GM12878 (cell line): ENCODE results near the gene REM2.

Source experiments
- CHD2 ChIP-seq: IDR thresholded peaks from 2 replicates; pipeline ENCODE4 v1.6.1; 2011; ENCODE audit warnings: low read depth, low read length, improper control_type of control experiment, borderline replicate concordance
- CREB1 ChIP-seq: IDR thresholded peaks from 2 replicates; pipeline ENCODE4 v1.6.1; 2012; ENCODE audit warnings: low read depth, mild to moderate bottlenecking, inconsistent platforms
- ETV6 ChIP-seq, 2 experiments: fragments of 450-650 bp in 1 of 2; IDR thresholded peaks in 1 of 2; conservative IDR thresholded peaks in 1 of 2; 2 replicates each; pipeline ENCODE4 v1.6.1; 2014; ENCODE audit warnings: antibody characterized with exemption in 1 of 2, borderline replicate concordance in 1 of 2, low read depth in 1 of 2, mild to moderate bottlenecking in 1 of 2, moderate library complexity in 1 of 2
- FOS ChIP-seq: IDR thresholded peaks from 3 replicates; pipeline ENCODE4 v1.6.1; 2011; ENCODE audit warnings: borderline replicate concordance; ENCODE audit not compliant: insufficient read length; ENCODE audit errors: extremely low read depth
- MEF2B ChIP-seq: fragments of 450-650 bp; IDR thresholded peaks from 2 replicates; pipeline ENCODE4 v1.6.1; 2018; ENCODE audit warnings: mild to moderate bottlenecking, moderate library complexity; ENCODE audit not compliant: partially characterized antibody, poor library complexity, severe bottlenecking
- POLR2AphosphoS5 ChIP-seq: IDR thresholded peaks from 2 replicates; pipeline ENCODE4 v1.6.1; 2011; ENCODE audit warnings: mild to moderate bottlenecking, low read length, inconsistent platforms
- TAF1 ChIP-seq: IDR thresholded peaks from 2 replicates; pipeline ENCODE4 v1.6.1; 2011; ENCODE audit warnings: mild to moderate bottlenecking, low read depth, low read length, borderline replicate concordance
- TF ChIP-seq, protein P1 (sequence below), 3 experiments: IDR thresholded peaks in 2 of 3; conservative IDR thresholded peaks in 1 of 3; 2 replicates each; pipeline ENCODE4 v1.5.1; 2011; ENCODE audit warnings: low read depth in 3 of 3, low read length in 3 of 3, mild to moderate bottlenecking in 3 of 3, control low read depth in 2 of 3, moderate library complexity in 2 of 3, inconsistent platforms in 1 of 3, mixed read lengths in 1 of 3; ENCODE audit not compliant: control insufficient read depth in 2 of 3, insufficient read depth in 1 of 3; ENCODE audit errors: extremely low read depth in 1 of 3

DNA sequence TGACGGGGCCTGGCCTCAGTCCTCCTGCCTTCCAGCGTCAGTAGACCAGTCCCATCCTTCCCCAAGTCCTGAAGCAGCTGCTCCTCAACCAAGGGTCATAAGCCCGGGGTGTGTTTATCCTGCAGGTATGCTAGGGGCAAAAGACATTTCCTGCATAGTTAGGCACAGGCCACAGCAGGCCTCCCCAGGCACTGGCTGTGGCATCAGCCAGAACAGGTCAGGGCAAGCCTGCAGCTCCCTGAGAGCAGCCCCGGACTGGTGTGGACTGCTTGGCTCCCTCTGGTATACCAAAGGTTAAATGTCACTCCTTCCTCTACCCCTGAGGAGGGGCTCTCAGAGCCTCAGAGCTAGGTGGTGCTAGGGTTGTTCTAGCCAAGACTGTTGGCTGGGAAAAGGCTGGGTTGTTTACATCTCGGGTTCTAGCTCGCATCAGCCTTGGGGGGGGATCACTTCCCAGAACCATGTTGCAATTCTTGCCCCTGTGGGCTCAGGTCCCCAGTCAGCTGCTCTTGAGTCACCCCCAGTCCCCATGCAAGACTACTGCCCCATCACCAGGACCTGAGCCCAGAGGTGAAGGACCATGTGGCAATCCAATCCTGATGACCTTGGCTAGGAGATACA is 43.8 kb upstream of the REM2 start:
- TF ChIP-seq, protein P1, sequence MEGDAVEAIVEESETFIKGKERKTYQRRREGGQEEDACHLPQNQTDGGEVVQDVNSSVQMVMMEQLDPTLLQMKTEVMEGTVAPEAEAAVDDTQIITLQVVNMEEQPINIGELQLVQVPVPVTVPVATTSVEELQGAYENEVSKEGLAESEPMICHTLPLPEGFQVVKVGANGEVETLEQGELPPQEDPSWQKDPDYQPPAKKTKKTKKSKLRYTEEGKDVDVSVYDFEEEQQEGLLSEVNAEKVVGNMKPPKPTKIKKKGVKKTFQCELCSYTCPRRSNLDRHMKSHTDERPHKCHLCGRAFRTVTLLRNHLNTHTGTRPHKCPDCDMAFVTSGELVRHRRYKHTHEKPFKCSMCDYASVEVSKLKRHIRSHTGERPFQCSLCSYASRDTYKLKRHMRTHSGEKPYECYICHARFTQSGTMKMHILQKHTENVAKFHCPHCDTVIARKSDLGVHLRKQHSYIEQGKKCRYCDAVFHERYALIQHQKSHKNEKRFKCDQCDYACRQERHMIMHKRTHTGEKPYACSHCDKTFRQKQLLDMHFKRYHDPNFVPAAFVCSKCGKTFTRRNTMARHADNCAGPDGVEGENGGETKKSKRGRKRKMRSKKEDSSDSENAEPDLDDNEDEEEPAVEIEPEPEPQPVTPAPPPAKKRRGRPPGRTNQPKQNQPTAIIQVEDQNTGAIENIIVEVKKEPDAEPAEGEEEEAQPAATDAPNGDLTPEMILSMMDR (IDR thresholded peaks at IDR 0.05 in 2 of 3, conservative IDR thresholded peaks at IDR 0.05 in 1 of 3; ENCODE audit: control insufficient read depth in 2 of 3, extremely low read depth in 1 of 3, insufficient read depth in 1 of 3, low read depth in 3 of 3, low read length in 3 of 3), result no peak
- TF ChIP-seq CREB1, result no peak
- no peak for TF ChIP-seq CHD2
- TF ChIP-seq MEF2B, result no peak
- no peak for TF ChIP-seq POLR2AphosphoS5
- no peak for TF ChIP-seq TAF1
- no peak for TF ChIP-seq ETV6 (conservative IDR thresholded peaks at IDR 0.05 in 1 of 2, IDR thresholded peaks at IDR 0.05 in 1 of 2; ENCODE audit: borderline replicate concordance in 1 of 2, low read depth in 1 of 2)
- TF ChIP-seq FOS, result no peak
